Suprapubic skin (tissue), 4 donors: ENCODE measurements around the gene TGFBRAP1. TPM values are rescaled to one million over a fixed set of nuclear protein-coding genes. Genes with fewer than 3 reads are reported as not detected.

Experiments
- DNase-seq, 2 donors: peaks; one replicate each; pipeline ENCODE4 v3.0.0-alpha.2; 2019; ENCODE audit warnings: low spot score in 2 of 2
- H3K27ac ChIP-seq: fragments of 200-600 bp; sonication (generic); one replicate; pipeline ENCODE4 v1.5.1; 2019
- H3K27me3 ChIP-seq: fragments of 200-600 bp; sonication (generic); one replicate; pipeline ENCODE4 v1.5.1; 2019
- H3K36me3 ChIP-seq: fragments of 200-600 bp; sonication (generic); one replicate; pipeline ENCODE4 v1.5.1; 2019
- H3K4me1 ChIP-seq: fragments of 200-600 bp; sonication (generic); one replicate; pipeline ENCODE4 v1.5.1; 2019
- H3K4me3 ChIP-seq: fragments of 200-600 bp; sonication (generic); one replicate; pipeline ENCODE4 v1.5.1; 2019; ENCODE audit warnings: mild to moderate bottlenecking
- H3K9me3 ChIP-seq: fragments of 200-600 bp; sonication (generic); one replicate; pipeline ENCODE4 v1.5.1; 2019
- EP300 ChIP-seq: sonication (generic); formaldehyde crosslinking; IDR thresholded peaks from one replicate; pipeline ENCODE4 v1.6.1; 2017; ENCODE audit warnings: antibody characterized with exemption
- POLR2A ChIP-seq, 2 donors: fragments of 450-650 bp; IDR thresholded peaks; one replicate each; pipeline ENCODE4 v1.6.1; 2017; ENCODE audit warnings: antibody characterized with exemption in 2 of 2, mild to moderate bottlenecking in 2 of 2, moderate library complexity in 2 of 2
- POLR2AphosphoS5 ChIP-seq, 3 donors: sonication (generic); formaldehyde crosslinking; IDR thresholded peaks; one replicate each; pipeline ENCODE4 v1.6.1; 2017; ENCODE audit warnings: antibody characterized with exemption in 3 of 3
- WGBS: methylation state at CpG from one replicate; pipeline ENCODE4 v1.1.5; 2018; 5-methylcytosine and 5-hydroxymethylcytosine counted together
- total RNA-seq, 4 donors: library from RNA; depleted of rRNA; stranded (reverse); fragments of >200 nt; gene quantifications; one replicate each; pipeline ENCODE4 v1.1.0, GENCODE V29; 2016
- TF ChIP-seq, protein P1 (sequence below), 2 donors: fragments of 200-600 bp in 1 of 2; fragments of 450-650 bp in 1 of 2; sonication (generic) in 1 of 2; IDR thresholded peaks; one replicate each; pipeline ENCODE4 v1.5.1; 2016 to 2019; ENCODE audit warnings: antibody characterized with exemption in 2 of 2, mild to moderate bottlenecking in 1 of 2, moderate library complexity in 1 of 2

Gene TGFBRAP1
- total RNA-seq, 4 donors from 2014 or later: 31.0 to 38.1 (median 36.9) TPM

DNA sequence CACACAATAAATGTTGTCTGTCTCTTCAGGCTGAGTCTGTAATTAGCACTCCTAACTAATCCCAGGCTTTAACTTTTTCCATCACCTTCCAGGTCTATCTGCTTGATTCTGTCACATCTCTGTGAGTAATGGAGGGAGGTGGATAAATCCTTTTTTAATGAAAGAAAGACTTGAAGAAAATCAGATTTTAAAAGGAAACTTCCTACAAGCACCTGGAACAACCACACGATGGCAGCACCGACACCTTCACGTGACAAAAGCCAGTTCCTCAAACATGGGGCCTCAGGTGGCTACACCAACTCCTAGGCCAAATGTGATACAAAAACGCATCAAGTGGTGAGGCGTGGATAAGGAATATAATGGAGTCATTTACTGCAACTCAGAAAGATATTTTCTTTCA, 41.8 kb downstream of the TGFBRAP1 start:
- no peak for TF ChIP-seq POLR2A (IDR thresholded peaks at IDR 0.05)
- TF ChIP-seq EP300: no peak
- TF ChIP-seq, protein P1, sequence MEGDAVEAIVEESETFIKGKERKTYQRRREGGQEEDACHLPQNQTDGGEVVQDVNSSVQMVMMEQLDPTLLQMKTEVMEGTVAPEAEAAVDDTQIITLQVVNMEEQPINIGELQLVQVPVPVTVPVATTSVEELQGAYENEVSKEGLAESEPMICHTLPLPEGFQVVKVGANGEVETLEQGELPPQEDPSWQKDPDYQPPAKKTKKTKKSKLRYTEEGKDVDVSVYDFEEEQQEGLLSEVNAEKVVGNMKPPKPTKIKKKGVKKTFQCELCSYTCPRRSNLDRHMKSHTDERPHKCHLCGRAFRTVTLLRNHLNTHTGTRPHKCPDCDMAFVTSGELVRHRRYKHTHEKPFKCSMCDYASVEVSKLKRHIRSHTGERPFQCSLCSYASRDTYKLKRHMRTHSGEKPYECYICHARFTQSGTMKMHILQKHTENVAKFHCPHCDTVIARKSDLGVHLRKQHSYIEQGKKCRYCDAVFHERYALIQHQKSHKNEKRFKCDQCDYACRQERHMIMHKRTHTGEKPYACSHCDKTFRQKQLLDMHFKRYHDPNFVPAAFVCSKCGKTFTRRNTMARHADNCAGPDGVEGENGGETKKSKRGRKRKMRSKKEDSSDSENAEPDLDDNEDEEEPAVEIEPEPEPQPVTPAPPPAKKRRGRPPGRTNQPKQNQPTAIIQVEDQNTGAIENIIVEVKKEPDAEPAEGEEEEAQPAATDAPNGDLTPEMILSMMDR (IDR thresholded peaks at IDR 0.05): no peak
- TF ChIP-seq POLR2AphosphoS5 (IDR thresholded peaks at IDR 0.05): no peak
- Histone ChIP-seq H3K27ac (no peak overlapping the region), H3K27me3 (no peaks in the 10 kb centered on the region), H3K4me3 (no peak overlapping the region), H3K4me1 (no peaks in the 10 kb centered on the region), H3K36me3 (peaks cover 70% of the 10 kb centered on the region), H3K9me3 (no peaks in the 10 kb centered on the region)
- WGBS: 57% methylated on average over 5 of the region's 5 CpGs
- no peak for DNase-seq

DNA sequence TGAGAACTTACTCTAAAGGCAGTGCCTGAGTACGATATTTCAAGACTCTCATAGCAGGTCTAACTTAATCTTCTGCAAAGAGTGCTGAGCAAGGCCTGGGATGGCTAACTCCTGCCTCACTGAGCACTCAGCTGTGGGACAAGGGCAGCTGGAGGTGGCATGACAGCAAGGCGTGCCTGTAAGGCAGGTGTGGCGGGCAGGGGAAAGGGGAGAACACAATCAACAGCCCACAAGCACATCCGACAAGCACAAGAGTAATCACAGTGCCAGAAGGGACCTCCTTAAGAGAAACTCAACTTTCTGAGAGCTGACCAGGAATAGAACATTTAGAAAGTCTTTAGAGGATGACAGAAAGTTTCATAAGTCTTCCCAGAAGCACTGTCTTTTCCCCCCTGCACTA, 46.0 kb downstream of the TGFBRAP1 start:
- Histone ChIP-seq H3K9me3 (no peaks in the 10 kb centered on the region), H3K4me3 (no peak overlapping the region), H3K27me3 (no peaks in the 10 kb centered on the region), H3K36me3 (peaks cover 89% of the 10 kb centered on the region), H3K27ac (no peak overlapping the region), H3K4me1 (no peaks in the 10 kb centered on the region)
- no peak for DNase-seq
- WGBS: 86% methylated on average over 4 of the region's 4 CpGs
- no peak for TF ChIP-seq EP300
- TF ChIP-seq POLR2A (IDR thresholded peaks at IDR 0.05): no peak
- TF ChIP-seq POLR2AphosphoS5 (IDR thresholded peaks at IDR 0.05): no peak
- TF ChIP-seq, protein P1 (IDR thresholded peaks at IDR 0.05): no peak

DNA sequence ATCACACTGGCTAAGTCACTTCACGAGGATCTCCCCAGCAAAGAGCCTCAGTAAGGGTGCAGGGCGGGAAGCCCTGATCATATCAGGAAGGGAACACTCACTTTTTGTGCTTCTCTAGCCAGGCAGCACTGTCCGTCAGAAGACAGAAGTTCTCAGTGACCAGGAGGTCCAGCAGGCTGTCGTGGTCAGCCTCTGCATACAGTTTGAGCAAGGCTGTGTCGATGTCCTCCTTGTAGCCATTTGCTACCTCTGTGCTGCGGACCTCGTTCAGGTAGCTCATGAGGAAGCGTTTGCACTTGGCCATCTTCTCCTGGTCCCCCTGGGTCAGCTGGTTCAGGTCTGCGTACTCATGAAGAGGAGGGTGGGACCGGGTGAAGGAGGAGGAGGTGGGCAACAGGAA, 49.3 kb downstream of the TGFBRAP1 start:
- no peak for DNase-seq
- Histone ChIP-seq H3K4me1 (no peaks in the 10 kb centered on the region), H3K27ac (no peak overlapping the region), H3K4me3 (no peak overlapping the region), H3K27me3 (no peaks in the 10 kb centered on the region), H3K36me3 (peaks cover 92% of the 10 kb centered on the region), H3K9me3 (no peaks in the 10 kb centered on the region)
- TF ChIP-seq, protein P1 (IDR thresholded peaks at IDR 0.05): no peak
- TF ChIP-seq EP300: no peak
- TF ChIP-seq POLR2AphosphoS5 (IDR thresholded peaks at IDR 0.05): no peak
- no peak for TF ChIP-seq POLR2A (IDR thresholded peaks at IDR 0.05)
- 85% methylated on average over 10 of the region's 10 CpGs for WGBS

DNA sequence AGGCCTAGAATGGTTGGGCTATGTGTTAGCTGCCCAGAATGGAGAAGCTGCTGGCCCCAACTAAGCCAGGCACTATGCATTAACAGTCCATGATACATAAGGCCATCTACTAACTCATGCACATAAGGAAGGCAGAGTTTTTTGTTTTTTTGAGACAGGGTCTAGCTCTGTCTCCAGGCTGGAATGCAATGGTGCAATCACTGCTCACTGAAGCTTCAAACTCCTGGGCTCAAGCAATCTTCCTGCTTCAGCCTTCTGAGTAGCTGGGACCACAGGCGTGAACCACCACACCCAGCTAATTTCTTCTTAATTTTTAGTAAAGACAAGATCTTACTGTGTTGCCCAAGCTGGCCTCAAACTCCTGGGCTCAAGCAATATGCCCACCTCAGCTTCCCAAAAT, 50.4 kb downstream of the TGFBRAP1 start:
- Histone ChIP-seq H3K4me1 (no peaks in the 10 kb centered on the region), H3K9me3 (no peaks in the 10 kb centered on the region), H3K27ac (no peak overlapping the region), H3K4me3 (no peak overlapping the region), H3K27me3 (no peaks in the 10 kb centered on the region), H3K36me3 (peaks cover 92% of the 10 kb centered on the region)
- TF ChIP-seq, protein P1 (IDR thresholded peaks at IDR 0.05): no peak
- no peak for TF ChIP-seq EP300
- no peak for TF ChIP-seq POLR2A (IDR thresholded peaks at IDR 0.05)
- no peak for TF ChIP-seq POLR2AphosphoS5 (IDR thresholded peaks at IDR 0.05)
- WGBS: 100% methylated on average over 1 of the region's 1 CpG
- no peak for DNase-seq

DNA sequence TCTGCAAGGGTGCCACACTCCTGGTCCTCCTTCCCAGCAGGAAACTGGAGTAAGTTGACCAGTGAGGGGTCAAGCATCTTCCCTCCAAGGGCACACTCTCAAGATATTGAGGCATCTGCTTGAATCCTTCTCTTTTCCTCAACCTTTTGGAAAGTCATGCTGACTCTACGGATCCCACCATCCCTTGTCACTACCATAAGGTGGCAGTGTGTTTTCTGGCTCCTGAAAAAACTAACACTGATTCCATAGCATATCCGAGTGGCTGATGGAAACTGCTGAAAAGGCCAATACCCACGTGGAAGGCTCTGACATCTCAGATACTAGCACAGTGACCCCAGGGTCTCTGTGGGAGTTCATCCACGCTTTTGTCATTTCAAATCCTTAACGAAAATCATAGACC, 50.9 kb downstream of the TGFBRAP1 start:
- H3K36me3 ChIP-seq: peaks cover 92% of the 10 kb centered on the region
- no peak overlapping the region for H3K27ac ChIP-seq
- H3K4me3 ChIP-seq: no peak overlapping the region
- 69% methylated on average over 5 of the region's 5 CpGs for WGBS
- no peaks in the 10 kb centered on the region for H3K4me1 ChIP-seq
- DNase-seq: no peak
- H3K9me3 ChIP-seq: no peaks in the 10 kb centered on the region
- no peaks in the 10 kb centered on the region for H3K27me3 ChIP-seq
- TF ChIP-seq POLR2A (IDR thresholded peaks at IDR 0.05) (no peak), POLR2AphosphoS5 (IDR thresholded peaks at IDR 0.05) (no peak), EP300 (no peak)
- TF ChIP-seq, protein P1 (IDR thresholded peaks at IDR 0.05): no peak
